GM12878 (cell line): ENCODE measurements around the gene VSIG10L2. TPM values are rescaled to one million over a fixed set of nuclear protein-coding genes. Genes with fewer than 3 reads are reported as not detected.
A peak's percentile ranks its signal among the peaks of the same experiment; 100 is the strongest.

Experiments used
- ATF7 ChIP-seq: fragments of 450-650 bp; IDR thresholded peaks from 2 replicates; pipeline ENCODE4 v1.6.1; 2016; ENCODE audit warnings: low read depth, mild to moderate bottlenecking
- ESRRA ChIP-seq: IDR thresholded peaks from 2 replicates; pipeline ENCODE4 v1.6.1; 2012; ENCODE audit warnings: mild to moderate bottlenecking, low read length, improper control_type of control experiment
- HDAC6 ChIP-seq: fragments of 200-600 bp; sonication (generic); IDR thresholded peaks from one replicate; pipeline ENCODE4 v1.8.0; 2017; ENCODE audit warnings: antibody characterized with exemption; ENCODE audit not compliant: unreplicated experiment
- MLLT1 ChIP-seq: fragments of 450-650 bp; IDR thresholded peaks from 2 replicates; pipeline ENCODE4 v1.6.1; 2016; ENCODE audit warnings: mild to moderate bottlenecking
- RAD21 ChIP-seq: IDR thresholded peaks from 2 replicates; pipeline ENCODE4 v1.6.1; 2011; ENCODE audit warnings: mild to moderate bottlenecking, low read depth, low read length, moderate library complexity; ENCODE audit not compliant: insufficient read depth
- RAD51 ChIP-seq: fragments of 450-650 bp; IDR thresholded peaks from 2 replicates; pipeline ENCODE4 v1.6.1; 2016; ENCODE audit warnings: moderate library complexity, mild to moderate bottlenecking, inconsistent platforms
- REST ChIP-seq: IDR thresholded peaks from 2 replicates; pipeline ENCODE4 v1.6.1; 2012; ENCODE audit warnings: mild to moderate bottlenecking, low read depth, low read length
- SIX5 ChIP-seq: IDR thresholded peaks from 2 replicates; pipeline ENCODE4 v1.6.1; 2011; ENCODE audit warnings: mild to moderate bottlenecking, low read depth, low read length, moderate library complexity; ENCODE audit not compliant: severe bottlenecking
- SMARCA5 ChIP-seq: fragments of 450-650 bp; IDR thresholded peaks from 2 replicates; pipeline ENCODE4 v1.6.1; 2017; ENCODE audit warnings: mild to moderate bottlenecking
- STAT1 ChIP-seq: fragments of 450-650 bp; conservative IDR thresholded peaks from 2 replicates; pipeline ENCODE4 v1.6.1; 2014; ENCODE audit warnings: antibody characterized with exemption, mild to moderate bottlenecking
- STAT3 ChIP-seq: IDR thresholded peaks from 2 replicates; pipeline ENCODE4 v1.6.1; 2011; ENCODE audit warnings: low read depth, low read length, improper control_type of control experiment
- TAF1 ChIP-seq: IDR thresholded peaks from 2 replicates; pipeline ENCODE4 v1.6.1; 2011; ENCODE audit warnings: mild to moderate bottlenecking, low read depth, low read length, borderline replicate concordance
- ZNF622 ChIP-seq: fragments of 450-650 bp; IDR thresholded peaks from 2 replicates; pipeline ENCODE4 v1.6.1; 2017; ENCODE audit warnings: mild to moderate bottlenecking, inconsistent platforms
- polyA plus RNA-seq, 11 experiments: library from polyadenylated mRNA; depleted of rRNA in 4 of 11; unstranded in 6 of 11; stranded (reverse) in 5 of 11; fragments of >200 nt; fragmentation: Nextera tagmentation in 4 of 11; fragmentation: Illumina TruSeq in 1 of 11; extraction: Ambion mirVana in 4 of 11; extraction: Trizol in 1 of 11; gene quantifications; 1 replicate in 1 of 11; 2 replicates in 10 of 11; pipeline versions ENCODE4 v1.2.1 to v1.2.3, GENCODE V29; 2011 to 2016; ENCODE audit warnings: inconsistent platforms in 2 of 11, missing spikeins in 2 of 11, low read depth in 1 of 11
- total RNA-seq, 4 experiments: library from RNA; depleted of rRNA in 3 of 4; stranded (reverse); fragments of >200 nt in 3 of 4; fragmentation: Illumina TruSeq in 1 of 4; extraction: Trizol in 1 of 4; gene quantifications; 2 replicates each; pipeline versions ENCODE4 v1.2.1 to v1.2.3, GENCODE V29; 2013 to 2021
- TF ChIP-seq, protein P1 (sequence below): fragments of 450-650 bp; IDR thresholded peaks from 2 replicates; pipeline ENCODE4 v1.6.1; 2017; ENCODE audit warnings: mild to moderate bottlenecking, moderate library complexity
- TF ChIP-seq, protein P2 (sequence below): IDR thresholded peaks from 2 replicates; pipeline ENCODE4 v1.6.1; 2012; ENCODE audit warnings: improper control_type of control experiment, low read depth, low read length; ENCODE audit not compliant: insufficient replicate concordance

Gene VSIG10L2
- total and polyA plus RNA-seq, 10 of the 15 experiments (the other 5 are each of a cell fraction or from before 2014, with no cell fraction given), result 0.02 TPM; not detected in 9

GRCh38 chr11:125902927-125903710 is 42.7 kb upstream of the VSIG10L2 start, which contains the start of gene PUS3 (continued):
- no peak for TF ChIP-seq MLLT1
- TF ChIP-seq ZNF622, result no peak
- TF ChIP-seq REST, result peak; percentile 84
- TF ChIP-seq SIX5, result peak; percentile 90
- no peak for TF ChIP-seq SMARCA5
- TF ChIP-seq HDAC6, result no peak
- TF ChIP-seq, protein P1, sequence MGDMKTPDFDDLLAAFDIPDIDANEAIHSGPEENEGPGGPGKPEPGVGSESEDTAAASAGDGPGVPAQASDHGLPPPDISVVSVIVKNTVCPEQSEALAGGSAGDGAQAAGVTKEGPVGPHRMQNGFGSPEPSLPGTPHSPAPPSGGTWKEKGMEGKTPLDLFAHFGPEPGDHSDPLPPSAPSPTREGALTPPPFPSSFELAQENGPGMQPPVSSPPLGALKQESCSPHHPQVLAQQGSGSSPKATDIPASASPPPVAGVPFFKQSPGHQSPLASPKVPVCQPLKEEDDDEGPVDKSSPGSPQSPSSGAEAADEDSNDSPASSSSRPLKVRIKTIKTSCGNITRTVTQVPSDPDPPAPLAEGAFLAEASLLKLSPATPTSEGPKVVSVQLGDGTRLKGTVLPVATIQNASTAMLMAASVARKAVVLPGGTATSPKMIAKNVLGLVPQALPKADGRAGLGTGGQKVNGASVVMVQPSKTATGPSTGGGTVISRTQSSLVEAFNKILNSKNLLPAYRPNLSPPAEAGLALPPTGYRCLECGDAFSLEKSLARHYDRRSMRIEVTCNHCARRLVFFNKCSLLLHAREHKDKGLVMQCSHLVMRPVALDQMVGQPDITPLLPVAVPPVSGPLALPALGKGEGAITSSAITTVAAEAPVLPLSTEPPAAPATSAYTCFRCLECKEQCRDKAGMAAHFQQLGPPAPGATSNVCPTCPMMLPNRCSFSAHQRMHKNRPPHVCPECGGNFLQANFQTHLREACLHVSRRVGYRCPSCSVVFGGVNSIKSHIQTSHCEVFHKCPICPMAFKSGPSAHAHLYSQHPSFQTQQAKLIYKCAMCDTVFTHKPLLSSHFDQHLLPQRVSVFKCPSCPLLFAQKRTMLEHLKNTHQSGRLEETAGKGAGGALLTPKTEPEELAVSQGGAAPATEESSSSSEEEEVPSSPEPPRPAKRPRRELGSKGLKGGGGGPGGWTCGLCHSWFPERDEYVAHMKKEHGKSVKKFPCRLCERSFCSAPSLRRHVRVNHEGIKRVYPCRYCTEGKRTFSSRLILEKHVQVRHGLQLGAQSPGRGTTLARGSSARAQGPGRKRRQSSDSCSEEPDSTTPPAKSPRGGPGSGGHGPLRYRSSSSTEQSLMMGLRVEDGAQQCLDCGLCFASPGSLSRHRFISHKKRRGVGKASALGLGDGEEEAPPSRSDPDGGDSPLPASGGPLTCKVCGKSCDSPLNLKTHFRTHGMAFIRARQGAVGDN, result no peak
- TF ChIP-seq RAD21, result no peak
- TF ChIP-seq, protein P2, sequence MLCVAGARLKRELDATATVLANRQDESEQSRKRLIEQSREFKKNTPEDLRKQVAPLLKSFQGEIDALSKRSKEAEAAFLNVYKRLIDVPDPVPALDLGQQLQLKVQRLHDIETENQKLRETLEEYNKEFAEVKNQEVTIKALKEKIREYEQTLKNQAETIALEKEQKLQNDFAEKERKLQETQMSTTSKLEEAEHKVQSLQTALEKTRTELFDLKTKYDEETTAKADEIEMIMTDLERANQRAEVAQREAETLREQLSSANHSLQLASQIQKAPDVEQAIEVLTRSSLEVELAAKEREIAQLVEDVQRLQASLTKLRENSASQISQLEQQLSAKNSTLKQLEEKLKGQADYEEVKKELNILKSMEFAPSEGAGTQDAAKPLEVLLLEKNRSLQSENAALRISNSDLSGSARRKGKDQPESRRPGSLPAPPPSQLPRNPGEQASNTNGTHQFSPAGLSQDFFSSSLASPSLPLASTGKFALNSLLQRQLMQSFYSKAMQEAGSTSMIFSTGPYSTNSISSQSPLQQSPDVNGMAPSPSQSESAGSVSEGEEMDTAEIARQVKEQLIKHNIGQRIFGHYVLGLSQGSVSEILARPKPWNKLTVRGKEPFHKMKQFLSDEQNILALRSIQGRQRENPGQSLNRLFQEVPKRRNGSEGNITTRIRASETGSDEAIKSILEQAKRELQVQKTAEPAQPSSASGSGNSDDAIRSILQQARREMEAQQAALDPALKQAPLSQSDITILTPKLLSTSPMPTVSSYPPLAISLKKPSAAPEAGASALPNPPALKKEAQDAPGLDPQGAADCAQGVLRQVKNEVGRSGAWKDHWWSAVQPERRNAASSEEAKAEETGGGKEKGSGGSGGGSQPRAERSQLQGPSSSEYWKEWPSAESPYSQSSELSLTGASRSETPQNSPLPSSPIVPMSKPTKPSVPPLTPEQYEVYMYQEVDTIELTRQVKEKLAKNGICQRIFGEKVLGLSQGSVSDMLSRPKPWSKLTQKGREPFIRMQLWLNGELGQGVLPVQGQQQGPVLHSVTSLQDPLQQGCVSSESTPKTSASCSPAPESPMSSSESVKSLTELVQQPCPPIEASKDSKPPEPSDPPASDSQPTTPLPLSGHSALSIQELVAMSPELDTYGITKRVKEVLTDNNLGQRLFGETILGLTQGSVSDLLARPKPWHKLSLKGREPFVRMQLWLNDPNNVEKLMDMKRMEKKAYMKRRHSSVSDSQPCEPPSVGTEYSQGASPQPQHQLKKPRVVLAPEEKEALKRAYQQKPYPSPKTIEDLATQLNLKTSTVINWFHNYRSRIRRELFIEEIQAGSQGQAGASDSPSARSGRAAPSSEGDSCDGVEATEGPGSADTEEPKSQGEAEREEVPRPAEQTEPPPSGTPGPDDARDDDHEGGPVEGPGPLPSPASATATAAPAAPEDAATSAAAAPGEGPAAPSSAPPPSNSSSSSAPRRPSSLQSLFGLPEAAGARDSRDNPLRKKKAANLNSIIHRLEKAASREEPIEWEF, result no peak
- TF ChIP-seq STAT1, result no peak
- no peak for TF ChIP-seq STAT3
- TF ChIP-seq TAF1, result peak; percentile 49; the same call in 1 of the 2 replicates
- TF ChIP-seq ATF7, result no peak
- no peak for TF ChIP-seq ESRRA
- no peak for TF ChIP-seq RAD51
